Femur (tissue), 1 donor: ENCODE data around the gene ARHGEF10L.

Source experiments
- DNase-seq: peaks from one replicate; pipeline ENCODE4 v3.0.0-alpha.2; 2017

ARHGEF10L gene

DNA sequence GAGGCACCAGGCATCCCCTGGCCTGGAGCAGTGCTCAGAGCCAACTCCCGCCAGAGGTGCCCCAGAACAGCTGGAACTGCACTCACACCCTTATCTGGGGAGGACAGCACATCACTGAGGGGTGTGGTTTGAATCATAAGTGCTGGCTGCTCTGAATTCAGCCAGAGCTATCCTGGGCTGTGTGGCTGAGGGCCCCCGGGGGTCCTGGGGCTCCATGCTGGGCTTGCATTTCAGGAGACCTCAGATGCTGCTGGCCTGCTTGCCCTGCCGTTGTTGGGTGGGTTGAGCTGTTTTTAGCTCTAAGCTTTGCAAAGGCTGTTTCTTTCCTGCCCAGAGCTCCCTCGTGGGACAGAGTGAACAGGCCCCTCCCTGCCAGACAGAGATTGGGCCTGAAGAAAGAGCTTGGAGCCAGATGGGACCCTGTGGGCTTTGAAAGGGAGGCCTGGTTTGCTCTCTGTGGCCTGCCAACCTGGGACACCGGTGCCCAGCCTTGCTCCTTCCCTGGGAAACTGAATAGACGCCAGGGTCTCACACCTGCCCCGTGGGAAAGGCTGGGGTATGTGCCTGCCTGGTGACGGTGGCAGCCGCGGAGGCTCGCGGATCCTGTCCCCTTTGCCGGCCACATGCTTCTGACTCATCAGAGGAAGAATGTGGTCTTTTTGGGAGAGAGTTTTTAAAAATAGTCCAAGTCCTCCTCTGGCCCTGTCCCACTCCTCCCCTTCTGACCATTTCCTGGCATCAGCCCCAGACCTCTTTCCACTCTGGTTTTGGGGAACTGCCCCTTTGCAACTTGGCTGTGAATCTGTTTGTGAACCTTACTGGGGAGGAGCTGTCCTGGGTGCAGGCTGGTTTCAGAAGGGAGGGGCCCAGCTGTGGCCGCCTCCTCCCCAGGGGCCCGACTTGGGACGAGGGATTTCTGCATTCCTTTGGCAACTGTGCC is 30.0 kb downstream of the ARHGEF10L start:
- DNase-seq = peak; percentile 92

DNA sequence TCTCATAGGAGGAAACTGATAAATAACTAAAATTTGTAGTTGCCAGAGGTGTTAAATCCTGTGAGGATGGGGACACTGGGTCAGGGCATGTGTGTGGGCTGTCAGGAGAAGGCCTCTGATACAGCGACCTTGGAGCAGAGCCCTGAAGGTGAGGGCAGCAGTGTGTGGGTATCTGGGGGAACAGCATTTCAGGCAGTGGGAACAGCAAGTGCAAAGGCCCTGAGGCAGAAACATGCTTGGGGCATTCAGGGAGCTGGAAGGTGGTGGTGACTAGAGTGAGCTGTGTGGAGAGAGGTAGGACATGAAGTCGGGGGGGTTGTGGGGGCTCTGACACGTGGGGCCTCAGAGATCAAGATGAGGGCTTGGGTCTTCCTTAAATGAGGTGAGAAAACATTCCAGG is 30.7 kb downstream of the ARHGEF10L start:
- no peak for DNase-seq

DNA sequence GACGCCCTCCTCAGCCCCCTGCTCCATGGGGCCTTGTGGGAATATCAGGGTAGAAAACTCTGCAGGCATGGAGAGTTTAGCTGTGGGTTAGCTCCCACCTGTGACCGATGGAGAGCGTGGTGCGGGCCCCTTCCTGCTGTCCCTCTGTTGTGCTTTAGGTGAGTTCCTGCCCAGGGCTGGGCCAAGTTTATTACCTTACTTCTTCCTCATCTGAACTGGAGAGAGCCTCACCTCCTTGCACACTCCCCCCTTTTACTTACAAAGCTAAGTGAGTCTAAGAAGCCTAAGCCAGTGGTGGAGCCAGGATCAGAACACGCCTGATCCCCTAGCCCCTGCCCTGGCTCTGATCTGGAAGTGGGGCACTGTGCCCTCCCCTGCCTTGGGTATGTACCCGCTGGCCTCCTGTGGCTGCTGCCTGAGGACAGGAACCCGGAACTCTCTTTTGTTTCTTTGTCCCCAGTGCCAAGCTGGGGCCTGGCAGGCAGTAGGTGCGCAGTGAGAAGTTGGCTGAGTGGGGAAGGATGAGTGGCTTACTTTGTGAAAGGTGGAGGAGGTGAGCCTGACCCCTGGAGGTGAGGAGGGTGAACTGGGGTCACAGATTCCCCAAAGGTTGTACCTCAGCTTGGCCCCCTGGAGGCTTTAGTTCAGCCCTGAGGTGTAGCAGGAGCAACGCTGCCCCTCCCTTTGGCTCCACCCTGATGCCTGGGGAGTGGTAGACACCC is 32.9 kb downstream of the ARHGEF10L start:
- DNase-seq = no peak

DNA sequence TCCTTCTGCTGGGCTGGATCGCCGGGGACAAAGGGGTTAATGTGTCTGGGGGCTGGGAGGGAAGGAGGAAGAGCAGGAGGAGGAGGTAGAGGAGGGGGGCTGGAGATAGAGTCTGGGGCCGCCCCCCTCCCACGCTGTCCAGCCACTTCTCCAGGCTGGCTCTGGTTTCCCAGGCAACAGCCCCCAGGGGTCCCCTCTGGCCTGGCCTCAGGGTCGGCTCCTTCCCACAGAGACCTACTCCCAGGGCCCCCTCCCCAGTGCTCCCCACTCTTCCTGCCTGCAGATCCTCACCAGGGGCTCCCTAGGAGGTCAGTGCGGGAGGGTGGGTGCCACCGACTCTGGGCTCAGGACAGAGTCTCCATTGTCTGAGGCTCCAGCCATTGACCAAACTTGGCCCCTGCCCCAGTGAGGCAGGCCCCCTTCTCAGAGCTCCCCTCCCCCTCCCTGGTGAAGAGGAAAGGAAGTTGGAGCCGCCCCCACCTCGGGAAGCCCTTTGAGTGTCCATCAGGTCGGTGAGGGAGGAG is 34.1 kb downstream of the ARHGEF10L start:
- peak; percentile 65 for DNase-seq

DNA sequence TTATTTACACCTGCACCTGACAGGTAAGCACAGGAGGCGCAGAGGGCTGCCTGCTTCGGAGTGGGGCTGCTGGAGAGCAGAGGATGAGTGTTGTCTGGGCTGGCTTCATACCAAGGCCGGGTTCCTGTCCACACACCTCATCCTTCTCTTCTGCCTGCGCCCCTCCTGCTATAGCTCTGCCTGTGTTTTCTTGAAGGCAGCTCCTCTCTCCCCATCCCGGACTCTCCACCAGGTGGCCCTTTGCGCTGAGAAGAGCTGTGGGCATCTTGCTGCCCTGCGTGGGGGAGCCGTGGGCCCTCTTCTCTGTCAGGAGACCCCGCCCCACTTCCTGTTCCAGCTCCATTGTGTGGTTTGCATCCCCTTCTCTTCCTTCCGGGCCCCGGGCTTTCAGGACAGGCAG is 35.0 kb downstream of the ARHGEF10L start:
- no peak for DNase-seq

DNA sequence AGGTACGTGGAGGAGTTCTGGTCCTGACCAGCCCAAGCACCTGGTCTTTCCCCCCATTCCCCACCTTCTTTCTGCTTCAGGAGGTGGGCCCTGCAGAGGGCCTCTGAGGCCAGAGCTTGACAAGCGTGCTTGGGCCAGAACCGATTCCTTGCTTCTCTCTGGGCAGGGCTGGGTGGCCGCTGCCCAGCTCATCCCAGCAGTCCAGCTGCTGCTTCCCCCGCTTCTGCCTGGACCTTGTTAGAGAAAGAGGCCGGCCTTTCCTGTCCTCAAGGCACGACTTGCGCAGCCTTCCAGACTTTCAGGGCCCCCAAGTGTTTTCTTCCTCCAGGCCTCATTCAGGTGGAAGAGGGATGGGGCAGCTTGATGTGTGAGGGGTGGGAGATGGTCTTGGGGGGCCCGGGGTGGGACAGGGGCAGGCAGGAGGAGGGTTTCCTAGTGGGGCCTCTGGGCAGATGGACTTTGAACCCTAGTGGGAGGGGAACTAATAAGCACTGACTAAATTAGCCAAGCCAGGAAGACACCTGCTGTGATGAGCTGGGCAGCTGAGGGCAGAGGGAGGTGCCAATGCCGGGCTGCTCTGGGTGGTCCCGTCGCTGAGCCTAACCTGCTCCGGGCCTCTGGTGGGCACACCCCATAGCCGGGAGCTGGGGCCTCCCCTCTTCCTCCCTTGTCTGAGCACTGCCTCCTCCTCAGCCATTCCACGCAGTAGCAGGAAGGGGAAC is 36.5 kb downstream of the ARHGEF10L start:
- DNase-seq = no peak

DNA sequence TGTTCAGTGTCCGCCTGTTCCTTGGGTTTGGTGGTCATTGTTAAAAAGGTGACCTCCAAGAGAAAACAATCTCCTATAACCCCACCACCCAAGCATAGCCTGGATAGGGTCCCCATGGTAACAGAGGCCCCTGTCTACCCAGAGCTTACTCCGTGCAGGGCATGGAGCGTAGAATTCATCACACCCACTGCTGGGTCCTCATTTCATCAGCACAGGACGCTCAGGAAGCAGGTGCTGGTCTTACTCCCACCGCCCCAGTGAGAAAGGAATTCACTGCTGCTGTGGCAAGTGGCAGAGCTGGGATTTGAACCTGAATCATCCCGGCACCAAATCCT is 37.0 kb downstream of the ARHGEF10L start:
- DNase-seq = no peak

DNA sequence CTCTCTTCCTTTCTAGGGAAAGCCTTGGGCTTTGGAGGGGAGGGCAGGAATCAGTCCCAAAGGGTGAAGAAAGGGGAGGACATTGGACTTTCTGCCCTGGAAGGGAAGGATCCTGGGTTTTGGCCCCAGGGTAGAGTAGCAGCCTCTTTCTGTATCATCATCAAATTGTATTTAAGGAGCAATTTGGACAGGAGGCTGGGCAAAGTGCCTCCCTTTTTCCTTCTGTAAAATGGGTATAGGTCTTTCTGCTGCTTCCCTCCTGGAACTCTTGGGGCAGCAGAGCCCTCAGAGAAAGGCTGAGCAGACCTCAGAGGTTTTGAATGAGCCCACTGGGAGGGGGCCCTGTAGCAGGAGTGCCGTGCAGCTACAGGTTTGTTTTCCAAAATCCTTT is 38.4 kb downstream of the ARHGEF10L start:
- no peak for DNase-seq

DNA sequence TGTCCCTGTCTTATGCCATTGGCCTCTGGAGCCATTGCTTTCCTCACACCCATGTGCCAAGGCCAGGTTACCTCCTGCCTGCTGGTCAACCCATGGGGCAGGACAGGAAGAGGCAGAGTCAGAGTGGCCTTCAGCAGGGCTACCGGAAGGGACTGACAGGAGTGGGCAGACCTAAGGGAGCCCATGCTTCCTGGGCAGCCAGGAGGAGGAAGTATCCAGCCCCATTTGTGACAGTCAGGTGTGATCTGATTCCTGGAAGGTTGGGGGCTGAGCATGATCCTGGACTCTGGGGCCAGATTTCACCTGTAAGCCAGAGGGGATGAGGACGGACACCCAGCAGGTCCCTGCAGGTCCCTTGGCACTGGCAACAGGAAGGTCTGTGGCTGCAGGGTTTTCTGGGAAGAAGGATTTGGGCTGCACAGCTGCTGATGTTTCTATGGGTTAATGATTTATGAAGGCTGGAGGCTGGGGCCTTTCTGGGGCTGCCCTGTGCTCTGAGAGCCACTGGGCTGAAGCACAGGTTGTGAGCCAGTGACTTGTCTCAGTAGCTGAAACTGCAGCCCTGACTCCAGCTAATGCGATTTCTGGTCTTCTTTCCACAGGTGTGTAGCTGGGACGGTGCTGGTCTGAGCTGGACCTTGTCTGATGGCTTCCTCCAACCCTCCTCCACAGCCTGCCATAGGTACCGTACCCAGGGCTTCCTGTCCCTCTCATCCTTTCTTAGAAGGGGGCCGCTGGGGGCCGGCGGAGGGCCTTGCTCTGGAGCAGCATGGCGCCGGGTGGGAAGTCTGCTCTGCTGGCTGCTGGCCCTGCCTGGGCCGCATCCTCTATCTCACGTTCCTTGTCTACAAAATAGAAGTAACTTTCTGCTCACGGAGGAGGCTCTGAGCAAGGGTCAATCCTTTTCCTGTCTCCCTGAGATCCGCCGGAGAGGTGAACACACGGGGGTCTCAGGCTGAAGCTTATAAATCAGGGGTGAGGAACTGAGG is 40.7 kb downstream of the ARHGEF10L start:
- no peak for DNase-seq

DNA sequence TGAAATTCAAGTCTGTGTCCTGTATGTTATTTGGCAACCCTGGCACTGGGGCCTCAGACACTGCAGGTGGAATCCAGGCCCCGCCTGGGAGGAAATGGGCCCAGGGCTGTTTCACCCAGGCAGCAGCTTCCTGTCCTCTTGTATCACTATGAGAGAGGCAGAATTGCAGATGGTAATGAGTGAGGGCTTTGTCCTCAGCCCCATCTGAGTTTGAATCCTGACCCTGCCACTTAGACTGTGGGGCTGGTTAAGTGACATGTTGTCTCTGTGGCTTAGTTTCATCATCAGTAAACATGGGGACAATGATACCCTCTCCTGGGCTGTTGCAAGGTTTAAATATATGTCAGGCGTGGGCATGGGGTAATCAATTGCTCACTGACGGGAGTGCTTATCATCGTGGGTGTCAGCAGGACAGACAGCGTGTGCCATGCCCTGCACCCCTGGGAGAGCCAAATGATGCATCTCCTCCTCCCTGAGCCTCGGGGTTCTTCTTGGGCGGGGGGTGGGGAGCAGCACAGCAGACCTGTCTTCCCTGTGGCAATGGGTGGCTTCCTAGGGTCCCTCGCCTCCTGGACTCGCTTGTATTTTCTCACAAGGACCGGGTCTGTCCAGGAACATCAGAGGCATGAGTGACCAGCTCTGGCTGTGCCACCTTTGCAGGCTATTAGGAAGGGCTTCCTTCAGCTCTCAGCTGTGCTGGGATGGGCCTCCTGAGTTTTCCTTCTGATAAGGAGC is 42.1 kb downstream of the ARHGEF10L start:
- no peak for DNase-seq

DNA sequence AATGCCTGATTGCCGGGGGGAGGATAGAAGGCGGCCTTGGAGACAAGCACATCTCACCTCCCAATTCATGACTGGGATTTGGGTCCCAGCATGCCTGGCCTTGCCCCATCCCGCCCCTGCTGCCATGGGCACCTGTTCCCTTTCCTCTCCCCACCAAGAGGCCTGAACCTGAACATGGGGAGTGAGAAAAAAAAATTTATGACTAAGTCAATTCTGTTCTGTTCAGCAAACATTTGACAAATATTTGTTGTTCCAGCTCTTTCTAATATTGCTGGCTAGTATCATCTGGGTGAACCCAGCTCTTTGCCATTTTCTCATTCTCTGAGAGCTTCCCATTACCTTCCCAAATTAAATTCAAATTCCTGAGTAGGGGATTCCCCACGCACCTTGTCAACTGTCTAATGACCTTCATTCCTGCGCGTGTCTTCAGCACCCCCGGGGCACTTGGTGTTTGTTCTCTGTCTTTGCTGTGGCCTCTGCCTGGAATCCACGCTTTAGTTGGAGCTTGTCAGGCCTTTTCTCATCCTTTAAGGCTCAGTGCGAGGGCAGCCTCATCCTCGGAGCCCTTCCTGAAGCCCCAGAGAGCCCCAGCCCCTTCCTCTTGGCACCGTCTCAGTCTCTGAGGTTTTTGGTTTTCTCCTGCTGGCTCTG is 42.8 kb downstream of the ARHGEF10L start:
- DNase-seq = no peak

DNA sequence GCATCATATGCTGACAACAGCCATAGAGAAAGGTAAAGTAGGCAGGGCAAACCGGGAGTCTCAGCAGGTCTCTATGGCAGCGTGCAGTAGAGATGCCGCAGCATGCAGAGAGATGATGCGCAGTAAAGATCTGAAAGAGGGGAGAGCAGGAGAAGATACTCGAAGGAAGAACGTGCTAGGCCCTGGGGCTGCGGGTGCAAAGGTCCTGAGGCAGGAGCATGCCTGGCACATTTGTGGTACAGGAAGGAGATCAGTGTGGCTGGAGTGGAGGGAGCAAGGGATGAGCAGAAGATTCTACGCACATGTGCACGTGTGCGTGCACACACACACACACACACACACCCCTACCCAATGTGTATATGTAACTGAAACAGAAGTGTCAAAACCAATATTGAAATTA is 45.0 kb downstream of the ARHGEF10L start:
- DNase-seq = no peak

DNA sequence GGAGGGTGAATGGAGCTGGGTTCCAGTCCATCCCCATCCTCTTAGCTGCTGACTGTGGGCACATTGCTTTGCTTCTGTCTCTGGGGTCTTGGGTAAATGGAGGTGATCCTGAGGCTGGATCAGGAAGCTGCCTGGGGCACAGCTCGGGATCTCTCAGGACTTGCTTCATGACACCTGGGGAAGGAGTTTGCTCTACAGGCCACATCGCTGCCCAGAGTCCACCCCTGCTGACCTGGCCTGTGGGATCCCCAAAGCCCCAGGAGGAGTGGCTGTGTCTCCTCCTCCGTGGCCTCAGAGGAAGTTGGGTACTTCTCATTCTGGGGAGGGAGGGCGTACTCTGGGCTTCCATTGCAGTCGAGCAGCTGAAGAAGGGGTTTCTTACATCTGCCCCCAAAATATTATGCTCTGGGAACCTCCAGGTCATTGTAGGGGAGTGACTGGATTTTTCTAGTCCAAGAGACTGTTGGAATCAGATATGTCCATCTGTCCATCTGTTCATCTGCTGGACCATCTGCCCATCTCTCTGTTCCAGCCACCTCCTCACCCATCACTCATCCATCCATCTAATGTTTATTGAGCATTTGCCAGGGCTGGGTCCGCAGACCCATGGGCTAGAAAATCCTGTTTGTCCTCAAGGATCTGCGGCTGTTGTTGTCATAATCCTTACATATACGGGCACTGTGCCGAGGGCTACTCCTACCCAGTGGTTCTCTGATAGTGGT is 45.9 kb downstream of the ARHGEF10L start:
- DNase-seq = no peak

DNA sequence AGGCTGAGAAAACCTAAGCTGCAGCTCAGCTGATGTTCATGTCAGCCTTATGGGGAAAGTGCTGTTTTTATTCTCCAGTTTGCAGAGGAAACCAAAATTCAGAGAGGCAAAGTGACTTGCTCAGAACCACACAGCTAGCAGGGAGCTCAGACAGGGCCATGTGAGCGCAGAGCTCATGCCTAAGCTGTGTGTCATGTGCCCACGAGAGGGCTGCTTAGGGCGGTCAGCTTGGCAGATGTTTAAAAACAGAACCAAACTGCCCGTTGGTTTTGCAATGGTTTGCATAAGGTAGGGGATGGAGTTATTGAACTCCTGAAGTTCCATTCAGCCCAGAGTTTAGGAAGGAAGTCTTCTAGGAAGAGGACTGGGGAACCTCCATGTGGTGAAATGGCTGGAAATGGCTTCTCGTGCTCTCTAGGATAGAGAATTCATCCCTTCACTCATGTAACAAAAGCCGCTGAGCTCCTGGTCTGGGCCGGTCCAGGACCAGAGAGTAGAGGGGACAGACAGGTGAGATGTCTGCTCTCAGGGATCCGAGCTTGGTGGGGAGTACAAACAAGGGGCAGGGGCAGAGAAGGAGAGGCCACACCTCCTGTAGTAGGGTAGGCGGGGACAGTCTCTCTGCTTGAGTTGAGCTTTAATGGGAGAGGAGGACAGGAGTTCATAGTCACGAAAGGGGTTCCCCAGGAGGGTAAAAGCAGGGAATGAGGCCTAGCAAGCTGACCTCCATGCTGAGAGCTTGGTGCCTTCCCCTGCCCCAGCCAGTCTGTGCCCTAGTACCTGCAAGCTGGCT is 46.9 kb downstream of the ARHGEF10L start:
- DNase-seq = no peak

DNA sequence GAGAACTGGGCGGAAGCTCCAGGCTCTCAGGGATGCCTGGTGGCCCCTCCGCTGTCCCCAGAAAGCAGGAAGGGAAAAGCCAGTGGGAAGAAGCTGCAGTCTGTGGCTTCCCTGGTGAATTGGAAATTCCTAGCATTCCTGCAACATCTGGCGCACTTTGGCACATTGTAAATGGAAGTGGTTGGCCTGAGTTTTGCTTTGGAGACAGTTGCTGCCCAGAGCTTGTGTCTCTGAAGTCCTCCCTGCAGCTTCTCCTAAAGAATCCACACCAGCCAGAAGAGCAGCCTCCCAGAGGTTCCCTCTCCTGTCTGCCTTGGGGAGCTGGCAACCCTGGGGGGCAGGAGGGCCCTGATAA is 48.2 kb downstream of the ARHGEF10L start:
- peak; percentile 80 for DNase-seq

DNA sequence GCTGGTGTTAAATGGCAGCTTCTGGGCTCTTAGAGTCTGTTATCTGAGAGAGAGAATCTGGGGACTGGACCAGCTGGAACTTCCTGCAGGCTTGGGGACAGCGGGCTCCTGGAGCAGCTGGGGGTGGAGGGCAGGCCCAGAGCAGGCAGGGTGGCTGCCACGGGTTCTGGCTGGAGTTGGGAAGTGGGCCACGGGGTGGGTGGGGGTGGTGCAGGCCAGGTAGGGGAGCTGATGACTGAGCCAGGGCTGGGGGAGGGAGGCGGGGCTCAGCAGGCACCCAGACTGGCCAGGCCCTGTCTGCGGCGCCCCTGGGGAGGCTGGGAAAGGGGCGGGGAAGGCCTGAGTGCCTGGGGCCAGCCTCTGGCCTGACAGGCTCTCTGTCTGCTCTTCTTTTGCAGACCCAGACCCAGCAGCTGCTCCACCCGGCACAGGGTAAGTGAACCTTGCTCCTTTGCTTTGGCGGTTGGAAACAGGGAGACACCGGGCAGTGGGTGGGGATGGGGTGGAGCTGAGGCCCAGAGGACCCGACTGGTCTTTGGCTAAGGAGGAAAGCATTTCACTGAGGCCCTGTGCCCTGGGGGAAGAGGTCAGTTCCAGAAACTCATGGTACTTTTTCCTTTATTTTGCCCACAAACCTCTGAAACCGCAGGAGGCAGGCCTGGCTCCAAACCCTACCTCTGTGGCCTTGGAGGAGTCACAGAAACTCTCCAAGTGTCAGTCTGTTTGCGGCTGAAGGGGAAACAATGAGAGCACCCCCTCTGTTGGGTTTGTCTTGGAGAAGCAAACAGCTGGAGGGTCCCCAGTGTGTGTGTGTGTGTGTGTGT is 48.8 kb downstream of the ARHGEF10L start:
- peak; percentile 70 for DNase-seq

DNA sequence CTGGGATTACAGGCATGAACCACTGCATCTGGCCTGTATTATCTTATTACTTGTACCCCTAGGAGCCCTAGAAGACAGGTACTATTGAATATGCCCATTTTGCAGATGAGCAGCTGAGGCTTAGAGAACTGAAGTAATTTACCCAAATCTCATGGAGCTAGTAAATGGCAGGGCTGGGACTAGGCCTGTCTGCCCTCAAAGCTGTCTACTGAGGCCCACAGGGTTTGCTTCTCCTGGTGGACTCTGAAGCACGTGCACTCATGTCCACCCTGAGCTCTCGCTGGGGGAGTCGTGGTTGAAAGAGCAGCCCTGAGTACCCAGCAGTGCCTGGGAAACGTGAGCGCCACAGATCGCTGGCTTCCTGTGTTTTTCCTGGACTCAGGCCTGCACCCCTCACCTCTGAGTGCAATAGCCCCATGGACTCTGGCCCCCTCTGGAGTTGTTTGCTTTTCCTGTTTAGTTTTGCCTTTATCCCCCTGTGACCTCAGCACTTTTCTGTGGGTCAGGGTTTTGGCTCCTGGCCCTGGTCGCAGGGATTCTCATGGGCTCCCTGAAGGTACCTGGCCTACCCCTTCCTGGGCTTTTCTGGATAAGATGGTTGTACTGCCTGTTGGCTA is 52.4 kb downstream of the ARHGEF10L start:
- no peak for DNase-seq

DNA sequence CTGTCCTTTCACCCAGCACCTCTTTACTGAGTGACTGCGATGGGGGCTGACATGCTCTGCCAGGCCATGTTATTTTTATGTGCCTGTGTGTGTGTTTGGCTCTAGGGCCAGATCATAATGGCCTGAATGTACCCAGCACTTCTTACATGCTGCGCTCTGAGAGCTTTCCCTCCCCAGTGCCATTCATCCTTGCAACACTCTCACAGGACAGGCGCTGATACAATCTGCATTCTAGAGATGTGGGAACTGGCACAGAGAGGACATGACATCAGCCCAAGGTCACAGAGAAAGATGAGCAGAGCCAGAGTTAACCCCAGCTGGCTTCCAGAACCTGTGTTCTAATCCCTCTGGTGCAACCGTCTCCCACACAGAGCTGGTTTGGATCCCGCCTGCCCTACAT is 54.5 kb downstream of the ARHGEF10L start:
- no peak for DNase-seq
